ENCODE data around the gene CKAP5. TPM values are rescaled to one million over a fixed set of nuclear protein-coding genes. Genes with fewer than 3 reads are reported as not detected.

CKAP5 gene
- total RNA-seq, 4 donors from 2014 or later = 29.3 to 36.2 (median 31.3) TPM

- no peak for DNase-seq (ENCODE audit: low spot score in 2 of 2)
- intact Hi-C loops (cut with DNase I; ENCODE audit: low total_unique reads) = no loop called here
These were observed 40.1 kb upstream of the CKAP5 start for GRCh38 chr11:46886211-46886610.

GRCh38 chr11:46879056-46879585 is 33.0 kb upstream of the CKAP5 start:
- intact Hi-C loops (cut with DNase I; ENCODE audit: low total_unique reads) = no loop called here
- H3K4me3 ChIP-seq (ENCODE audit: low read depth, poor library complexity, severe bottlenecking) = no peak overlapping the region
- no peak for DNase-seq (ENCODE audit: low spot score in 2 of 2)
- TF ChIP-seq CTCF (IDR thresholded peaks at IDR 0.05) (no peak), POLR2A (IDR thresholded peaks at IDR 0.05) (no peak)
- 85 to 98% methylated on average over 8 to 10 of the region's 10 CpGs for WGBS, 2 donors

More at GRCh38 chr11:46886211-46886610, 40.1 kb upstream of the CKAP5 start:
- H3K4me3 ChIP-seq (ENCODE audit: low read depth, poor library complexity, severe bottlenecking) = no peak overlapping the region
- WGBS, 2 donors = 84 to 89% methylated on average over 11 of the region's 11 CpGs
- TF ChIP-seq POLR2A (IDR thresholded peaks at IDR 0.05) (no peak), CTCF (IDR thresholded peaks at IDR 0.05) (no peak)

DNA sequence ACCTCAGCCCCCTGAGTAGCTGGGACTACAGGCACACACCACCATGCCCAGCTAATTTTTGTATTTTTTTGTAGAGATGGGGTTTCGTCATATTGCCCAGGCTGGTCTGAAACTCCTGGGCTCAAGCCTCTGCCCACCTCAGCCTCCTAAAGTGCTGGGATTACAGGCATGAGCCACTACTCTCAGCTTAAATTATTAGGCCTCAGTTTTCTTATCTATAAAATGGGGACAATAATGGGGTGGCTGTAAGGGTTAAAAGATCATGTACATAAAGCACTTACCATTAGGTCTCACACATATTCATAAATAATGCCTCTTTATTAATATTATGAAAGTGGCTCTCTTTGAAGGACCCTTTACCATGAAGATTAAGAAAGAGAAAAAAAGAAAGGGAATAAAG is 31.5 kb upstream of the CKAP5 start:
- intact Hi-C loops (cut with DNase I; ENCODE audit: low total_unique reads) = no loop called here
- DNase-seq (ENCODE audit: low spot score in 2 of 2) = no peak
- H3K4me3 ChIP-seq (ENCODE audit: low read depth, poor library complexity, severe bottlenecking) = no peak overlapping the region
- no peak for TF ChIP-seq CTCF (IDR thresholded peaks at IDR 0.05)
- no peak for TF ChIP-seq POLR2A (IDR thresholded peaks at IDR 0.05)
- 100% methylated on average over 1 of the region's 1 CpG for WGBS, 2 donors

DNA sequence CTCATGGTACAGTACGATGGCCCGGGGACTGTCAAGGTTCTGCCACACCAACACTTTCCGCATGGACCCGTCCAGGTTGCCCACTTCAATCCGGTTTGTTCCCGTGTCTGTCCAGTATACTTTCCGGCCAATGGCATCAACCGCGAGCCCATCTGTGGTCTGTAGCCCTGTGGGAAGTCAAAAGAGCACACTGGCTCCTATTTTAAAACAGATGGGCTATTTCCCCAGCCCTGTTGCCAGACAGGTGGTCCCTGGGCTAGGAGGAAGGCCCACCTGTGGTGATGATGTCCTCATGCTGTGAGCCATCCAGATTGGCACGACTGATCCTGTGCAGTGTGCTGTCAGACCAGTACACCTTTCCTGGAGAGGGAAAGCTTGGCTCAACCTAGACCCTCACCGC is 30.4 kb upstream of the CKAP5 start:
- intact Hi-C loops (cut with DNase I; ENCODE audit: low total_unique reads) = no loop called here
- H3K4me3 ChIP-seq (ENCODE audit: low read depth, poor library complexity, severe bottlenecking) = no peak overlapping the region
- 87 to 94% methylated on average over 11 of the region's 11 CpGs for WGBS, 2 donors
- no peak for TF ChIP-seq CTCF (IDR thresholded peaks at IDR 0.05)
- TF ChIP-seq POLR2A (IDR thresholded peaks at IDR 0.05) = no peak
- no peak for DNase-seq (ENCODE audit: low spot score in 2 of 2)

GRCh38 chr11:46874586-46874985 is 28.5 kb upstream of the CKAP5 start:
- TF ChIP-seq POLR2A (IDR thresholded peaks at IDR 0.05) (no peak), CTCF (IDR thresholded peaks at IDR 0.05) (no peak)
- DNase-seq (ENCODE audit: low spot score in 2 of 2) = no peak
- intact Hi-C loops (cut with DNase I; ENCODE audit: low total_unique reads) = no loop called here
- no peak overlapping the region for H3K4me3 ChIP-seq (ENCODE audit: low read depth, poor library complexity, severe bottlenecking)
- 88 to 98% methylated on average over 5 to 6 of the region's 6 CpGs for WGBS, 2 donors

GRCh38 chr11:46868912-46869311 is 22.8 kb upstream of the CKAP5 start:
- no peak overlapping the region for H3K4me3 ChIP-seq (ENCODE audit: low read depth, poor library complexity, severe bottlenecking)
- 89 to 90% methylated on average over 6 of the region's 6 CpGs for WGBS, 2 donors
- intact Hi-C loops (cut with DNase I; ENCODE audit: low total_unique reads) = no loop called here
- no peak for TF ChIP-seq POLR2A (IDR thresholded peaks at IDR 0.05)
- TF ChIP-seq CTCF (IDR thresholded peaks at IDR 0.05) = no peak
- DNase-seq (ENCODE audit: low spot score in 2 of 2) = no peak

All from lower leg skin (tissue), 4 donors.